Psoas muscle (tissue), 8 donors: ENCODE data around the gene MREG. TPM values are rescaled to one million over a fixed set of nuclear protein-coding genes. Genes with fewer than 3 reads are reported as not detected.

Source experiments
- ATAC-seq, 4 donors: fragments of 200-7000 bp; cut with Tn5 transposase; one replicate each; pipeline ENCODE4 v1.9.1; 2020; ENCODE audit warnings: moderate library complexity in 3 of 4, mild to moderate bottlenecking in 2 of 4
- DNase-seq, 2 donors: peaks; one replicate each; pipeline ENCODE4 v3.0.0-alpha.2; 2020
- H3K27ac ChIP-seq: fragments of 200-600 bp; one replicate; pipeline ENCODE4 v1.8.0; 2022
- H3K27me3 ChIP-seq, 3 donors: fragments of 200-600 bp in 1 of 3; one replicate each; pipeline versions ENCODE4 v1.6.1 to v1.8.0; 2013 to 2022; ENCODE audit warnings: low read length in 2 of 3, mild to moderate bottlenecking in 2 of 3, moderate library complexity in 1 of 3; ENCODE audit not compliant: insufficient read depth in 3 of 3
- H3K36me3 ChIP-seq, 2 donors: fragments of 200-600 bp in 1 of 2; one replicate each; pipeline versions ENCODE4 v1.6.1 to v1.8.0; 2013 to 2022; ENCODE audit warnings: low read depth in 1 of 2, mild to moderate bottlenecking in 1 of 2, moderate library complexity in 1 of 2; ENCODE audit not compliant: insufficient read depth in 1 of 2
- H3K4me1 ChIP-seq: fragments of 200-600 bp; one replicate; pipeline ENCODE4 v1.8.0; 2022
- H3K4me3 ChIP-seq: fragments of 200-600 bp; one replicate; pipeline ENCODE4 v1.8.0; 2022; ENCODE audit warnings: mild to moderate bottlenecking
- H3K9me3 ChIP-seq: fragments of 200-600 bp; one replicate; pipeline ENCODE4 v1.8.0; 2022
- WGBS, 3 donors: extraction: QIAGEN DNeasy Blood & Tissue Kit; methylation state at CpG; one replicate each; pipeline versions ENCODE4 v1.1.6 to v1.1.7; 2013; 5-methylcytosine and 5-hydroxymethylcytosine counted together
- intact Hi-C, 2 donors: fragments of 100-400 bp; cut with DNase I; formaldehyde crosslinking; loops; one replicate each; pipeline versions ENCODE4 v1.11.0 to v1.14.2; 2022
- polyA plus RNA-seq, 3 donors: library from polyadenylated mRNA; stranded (reverse); fragments of 200-250 nt; gene quantifications; one replicate each; pipeline ENCODE4 v1.2.3, GENCODE V29; 2013
- total RNA-seq, 4 donors: library from RNA; stranded (reverse); fragmentation: NEBNext Ultra II Directional in 2 of 4; extraction: Animal tissue kit (Norgen Biotek cat#: 25700) in 2 of 4; gene quantifications; one replicate each; pipeline versions ENCODE4 v1.2.1 to v1.2.4, GENCODE V29; 2021 to 2023
- TF ChIP-seq, protein P1 (sequence below): fragments of 200-600 bp; IDR thresholded peaks from one replicate; pipeline ENCODE4 v1.8.0; 2022; ENCODE audit warnings: antibody characterized with exemption
- donor health status: healthy with polysubstance abuse.
- donor health status: DM: no; HTN: no; CAD: no; lungs with moderate emphysema.
- donor health status: Bipolar disorder and iron deficiency.
- donor health status: healthy.
- donor health status: DM: yes; HTN: yes; CAD: no.
- donor health status: DM: no; HTN: no; CAD: no.
- donor health status: DM: no; HTN: no; CAD: no.
- donor health status: DM: yes; HTN: yes; CAD: no.

Gene MREG
- total and polyA plus RNA-seq, 7 donors, result 0.24 to 6.8 (median 0.37) TPM

DNA sequence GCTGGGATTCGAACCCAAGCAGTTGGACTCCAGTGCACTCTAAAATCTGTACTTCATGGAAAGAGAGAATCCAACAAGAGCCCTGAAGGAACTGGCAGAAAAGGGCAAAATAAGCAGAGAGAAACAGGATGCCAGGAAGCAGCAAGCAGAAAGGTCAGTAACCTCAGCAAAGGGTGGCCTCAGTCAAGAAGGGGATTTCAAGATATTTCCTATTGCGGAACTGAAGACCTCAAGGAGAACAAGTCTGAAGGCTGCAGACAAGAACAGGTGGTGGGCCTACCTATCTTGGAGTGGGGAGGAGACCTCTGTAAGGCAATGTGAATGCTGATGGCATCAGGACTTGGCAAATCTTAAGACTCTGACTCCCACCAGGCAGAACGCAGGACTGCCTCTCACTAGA, 20.1 kb upstream of the MREG start:
- Histone ChIP-seq H3K27me3 (no peaks in the 10 kb centered on the region), H3K4me1 (no peaks in the 10 kb centered on the region), H3K36me3 (peaks cover 5 to 13% of the 10 kb centered on the region in 2 donors), H3K27ac (no peak overlapping the region), H3K4me3 (no peak overlapping the region), H3K9me3 (no peaks in the 10 kb centered on the region)
- intact Hi-C loops, result loop anchor here in 1 of 2 donors (10.0 kb wide), 1 partner anchor 631 kb away; no protein-coding TSS in a partner anchor
- WGBS, 3 donors, result 96 to 99% (median 97%) methylated on average over 3 of the region's 3 CpGs
- TF ChIP-seq, protein P1, sequence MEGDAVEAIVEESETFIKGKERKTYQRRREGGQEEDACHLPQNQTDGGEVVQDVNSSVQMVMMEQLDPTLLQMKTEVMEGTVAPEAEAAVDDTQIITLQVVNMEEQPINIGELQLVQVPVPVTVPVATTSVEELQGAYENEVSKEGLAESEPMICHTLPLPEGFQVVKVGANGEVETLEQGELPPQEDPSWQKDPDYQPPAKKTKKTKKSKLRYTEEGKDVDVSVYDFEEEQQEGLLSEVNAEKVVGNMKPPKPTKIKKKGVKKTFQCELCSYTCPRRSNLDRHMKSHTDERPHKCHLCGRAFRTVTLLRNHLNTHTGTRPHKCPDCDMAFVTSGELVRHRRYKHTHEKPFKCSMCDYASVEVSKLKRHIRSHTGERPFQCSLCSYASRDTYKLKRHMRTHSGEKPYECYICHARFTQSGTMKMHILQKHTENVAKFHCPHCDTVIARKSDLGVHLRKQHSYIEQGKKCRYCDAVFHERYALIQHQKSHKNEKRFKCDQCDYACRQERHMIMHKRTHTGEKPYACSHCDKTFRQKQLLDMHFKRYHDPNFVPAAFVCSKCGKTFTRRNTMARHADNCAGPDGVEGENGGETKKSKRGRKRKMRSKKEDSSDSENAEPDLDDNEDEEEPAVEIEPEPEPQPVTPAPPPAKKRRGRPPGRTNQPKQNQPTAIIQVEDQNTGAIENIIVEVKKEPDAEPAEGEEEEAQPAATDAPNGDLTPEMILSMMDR, result no peak
- DNase-seq (no peak), ATAC-seq (no peak)

DNA sequence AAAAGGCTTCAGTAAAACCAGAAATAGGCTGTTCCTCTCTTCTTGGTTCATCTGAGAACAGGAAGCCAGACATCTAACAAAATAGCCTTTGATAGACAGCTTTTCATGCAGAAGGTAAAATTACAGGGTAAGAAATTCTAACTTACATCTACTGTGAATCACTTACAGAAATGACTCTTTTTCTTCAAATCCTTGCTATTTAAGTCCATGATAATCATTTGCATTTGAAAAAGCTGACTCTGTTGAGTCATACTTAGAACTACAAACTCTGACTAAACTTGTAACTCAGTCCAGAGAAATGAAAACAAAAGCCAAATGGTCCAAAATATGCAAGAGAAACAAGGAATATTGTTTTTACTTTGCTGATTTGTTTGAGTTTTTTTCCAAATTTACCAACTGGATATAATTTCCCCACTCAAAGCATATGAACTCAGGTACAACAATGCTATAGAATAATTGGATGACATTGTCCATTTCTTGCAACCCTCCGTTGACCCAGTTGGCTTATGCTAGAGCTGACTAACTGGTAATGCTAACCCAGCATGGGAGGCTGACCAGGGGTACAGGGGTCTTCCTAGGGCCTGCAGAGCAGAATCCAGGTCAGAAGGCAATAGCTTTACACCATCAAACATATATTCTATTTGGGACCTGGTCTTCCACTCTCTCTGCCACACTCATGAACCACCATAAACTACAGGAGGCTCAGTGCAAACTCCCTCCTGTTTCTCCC, 18.8 kb upstream of the MREG start:
- no peak for DNase-seq
- H3K4me1 ChIP-seq, result no peaks in the 10 kb centered on the region
- intact Hi-C loops, result loop anchor here in 1 of 2 donors (10.0 kb wide), 1 partner anchor 633 kb away; no protein-coding TSS in a partner anchor
- no peaks in the 10 kb centered on the region for H3K27me3 ChIP-seq
- TF ChIP-seq, protein P1, result no peak
- WGBS, 3 donors, result 94 to 100% (median 95%) methylated on average over 1 of the region's 1 CpG
- no peak overlapping the region for H3K27ac ChIP-seq
- no peaks in the 10 kb centered on the region for H3K9me3 ChIP-seq
- H3K36me3 ChIP-seq, result peaks cover 2 to 6% of the 10 kb centered on the region in 2 donors
- no peak overlapping the region for H3K4me3 ChIP-seq
- no peak for ATAC-seq

DNA sequence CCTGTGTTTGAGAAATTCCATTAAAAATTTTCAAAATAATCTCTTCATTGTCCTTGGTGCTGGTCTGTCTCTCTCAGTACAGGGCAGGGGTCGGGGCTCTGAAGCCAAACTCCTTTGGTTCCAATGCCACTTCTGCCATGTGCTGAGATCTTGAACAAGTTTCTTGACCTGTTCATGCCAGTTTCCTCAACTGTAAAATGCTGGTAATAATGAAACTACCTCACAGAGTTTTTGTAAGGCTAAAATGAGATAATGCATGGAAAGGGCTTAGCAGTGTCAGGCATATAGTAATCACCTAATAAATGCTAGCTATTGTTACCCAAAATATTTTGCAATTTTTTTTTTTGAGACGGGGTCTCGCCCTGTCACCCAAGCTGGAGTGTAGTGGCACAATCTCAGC, 16.9 kb upstream of the MREG start:
- H3K27ac ChIP-seq, result no peak overlapping the region
- no peaks in the 10 kb centered on the region for H3K27me3 ChIP-seq
- TF ChIP-seq, protein P1, result no peak
- ATAC-seq, result no peak
- H3K9me3 ChIP-seq, result no peaks in the 10 kb centered on the region
- no peak overlapping the region for H3K4me3 ChIP-seq
- intact Hi-C loops, result loop anchor here in 1 of 2 donors (10.0 kb wide), 1 partner anchor 635 kb away; no protein-coding TSS in a partner anchor
- peaks cover 2 to 6% of the 10 kb centered on the region in 2 donors for H3K36me3 ChIP-seq
- H3K4me1 ChIP-seq, result no peaks in the 10 kb centered on the region
- no peak for DNase-seq
- 97 to 99% (median 97%) methylated on average over 3 of the region's 3 CpGs for WGBS, 3 donors

DNA sequence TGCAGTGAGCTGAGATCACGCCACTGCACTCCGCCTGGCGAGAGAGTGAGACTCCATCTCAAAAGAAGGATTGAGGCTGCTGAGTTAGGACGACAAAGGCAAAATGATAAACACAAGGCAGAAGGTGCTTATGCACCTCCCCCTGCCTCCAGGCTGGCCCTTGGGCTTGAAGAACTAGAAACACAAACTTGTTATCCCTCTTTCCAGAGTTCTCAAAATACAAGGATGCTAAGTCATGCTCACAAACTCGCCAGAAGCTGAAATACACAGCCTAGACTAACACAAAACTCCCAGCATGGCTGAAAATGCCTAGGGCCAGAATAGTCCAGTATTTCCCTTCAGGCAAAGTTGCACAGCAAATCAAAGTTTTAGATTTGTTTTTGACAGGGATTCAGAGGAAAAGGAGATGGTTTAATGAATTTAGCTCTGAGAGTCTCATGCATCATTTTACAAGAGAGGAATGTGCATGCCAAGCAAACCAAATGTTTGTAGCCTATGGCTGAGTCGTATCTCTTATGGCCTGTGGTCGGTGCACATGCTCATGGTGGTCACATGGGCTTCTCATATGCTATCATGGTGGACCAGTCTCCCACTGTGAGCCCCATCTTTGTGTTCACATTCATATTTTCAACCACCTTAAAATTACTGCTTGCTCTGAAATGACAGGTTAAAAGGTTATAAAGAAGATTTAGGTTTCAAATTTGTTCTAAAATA, 16.2 kb upstream of the MREG start:
- no peak for DNase-seq
- H3K9me3 ChIP-seq, result no peaks in the 10 kb centered on the region
- WGBS, 3 donors, result 91 to 93% (median 92%) methylated on average over 7 of the region's 7 CpGs
- no peaks in the 10 kb centered on the region for H3K27me3 ChIP-seq
- TF ChIP-seq, protein P1, result no peak
- no peak overlapping the region for H3K27ac ChIP-seq
- no peak overlapping the region for H3K4me3 ChIP-seq
- H3K4me1 ChIP-seq, result no peaks in the 10 kb centered on the region
- intact Hi-C loops, result loop anchor here in 1 of 2 donors (10.0 kb wide), 1 partner anchor 635 kb away; no protein-coding TSS in a partner anchor
- ATAC-seq, result no peak
- H3K36me3 ChIP-seq, result peaks cover 2 to 6% of the 10 kb centered on the region in 2 donors
